Activated T-cell treated with anti-CD3 and anti-CD28 coated beads for 48 hours (primary cell): ENCODE measurements around the gene LRP1-AS.
A peak's percentile ranks its signal among the peaks of the same experiment; 100 is the strongest.
"Not testable (repeated sequence)": the region's sequence is repeated elsewhere in the genome, so short reads cannot be mapped to it uniquely, and the experiment has no call there.

Experiments
- DNase-seq: peaks from one replicate; pipeline ENCODE4 v3.0.0-alpha.2; 2020; ENCODE audit warnings: low read depth

LRP1-AS gene

GRCh38 chr12:57139796-57140649 lies 7.4 kb downstream of the LRP1-AS start:
- DNase-seq, result no peak

- no peak for DNase-seq
These were observed 8.7 kb downstream of the LRP1-AS start for GRCh38 chr12:57138526-57139272.

- no peak for DNase-seq
These were observed 11.7 kb downstream of the LRP1-AS start for GRCh38 chr12:57135527-57136326.

GRCh38 chr12:57134949-57135348 lies 12.5 kb downstream of the LRP1-AS start:
- DNase-seq, result no peak

GRCh38 chr12:57133916-57134315 lies 13.5 kb downstream of the LRP1-AS start:
- no peak for DNase-seq

GRCh38 chr12:57133013-57133569 lies 14.3 kb downstream of the LRP1-AS start:
- DNase-seq, result no peak

- DNase-seq, result no peak
These were observed 15.3 kb downstream of the LRP1-AS start for GRCh38 chr12:57131896-57132744.

GRCh38 chr12:57130941-57131340 lies 16.5 kb downstream of the LRP1-AS start:
- no peak for DNase-seq

GRCh38 chr12:57129889-57130288 lies 17.5 kb downstream of the LRP1-AS start:
- DNase-seq, result no peak

- no peak for DNase-seq
These were observed 18.0 kb downstream of the LRP1-AS start for GRCh38 chr12:57129321-57129842.

GRCh38 chr12:57128519-57129247 lies 18.7 kb downstream of the LRP1-AS start:
- DNase-seq, result no peak

GRCh38 chr12:57127726-57128518 lies 19.5 kb downstream of the LRP1-AS start, which contains the start of gene LRP1:
TSS of gene LRP1 (plus strand) at chr12:57128483. CDS start at chr12:57128965, 482 bp downstream.
- DNase-seq, result peak; percentile 69

- DNase-seq, result peak; percentile 36
These were observed 20.2 kb downstream of the LRP1-AS start for GRCh38 chr12:57127101-57127725.

- no peak for DNase-seq
These were observed 20.9 kb downstream of the LRP1-AS start for GRCh38 chr12:57126561-57126960.

- no peak for DNase-seq
These were observed 21.4 kb downstream of the LRP1-AS start for GRCh38 chr12:57126061-57126460.

GRCh38 chr12:57124261-57124877 lies 23.1 kb downstream of the LRP1-AS start:
- DNase-seq, result peak; percentile 64

GRCh38 chr12:57123813-57124212 lies 23.6 kb downstream of the LRP1-AS start:
- DNase-seq, result no peak

GRCh38 chr12:57120718-57121117 lies 26.7 kb downstream of the LRP1-AS start:
- DNase-seq, result not testable (repeated sequence)
